HG03159 (cell line): ENCODE results near the gene ANKRD1.

Source experiments
- ATAC-seq: cut with Tn5 transposase; IDR thresholded peaks from one replicate; pipeline ENCODE4 v1.9.1; 2021; ENCODE audit warnings: mild to moderate bottlenecking, moderate library complexity; ENCODE audit not compliant: unreplicated experiment

The ANKRD1 gene

GRCh38 chr10:90936276-90936659 lies 15.4 kb upstream of the ANKRD1 start:
- no peak for ATAC-seq

- ATAC-seq, result no peak
Observed at GRCh38 chr10:90935581-90936275, 14.8 kb upstream of the ANKRD1 start.

DNA sequence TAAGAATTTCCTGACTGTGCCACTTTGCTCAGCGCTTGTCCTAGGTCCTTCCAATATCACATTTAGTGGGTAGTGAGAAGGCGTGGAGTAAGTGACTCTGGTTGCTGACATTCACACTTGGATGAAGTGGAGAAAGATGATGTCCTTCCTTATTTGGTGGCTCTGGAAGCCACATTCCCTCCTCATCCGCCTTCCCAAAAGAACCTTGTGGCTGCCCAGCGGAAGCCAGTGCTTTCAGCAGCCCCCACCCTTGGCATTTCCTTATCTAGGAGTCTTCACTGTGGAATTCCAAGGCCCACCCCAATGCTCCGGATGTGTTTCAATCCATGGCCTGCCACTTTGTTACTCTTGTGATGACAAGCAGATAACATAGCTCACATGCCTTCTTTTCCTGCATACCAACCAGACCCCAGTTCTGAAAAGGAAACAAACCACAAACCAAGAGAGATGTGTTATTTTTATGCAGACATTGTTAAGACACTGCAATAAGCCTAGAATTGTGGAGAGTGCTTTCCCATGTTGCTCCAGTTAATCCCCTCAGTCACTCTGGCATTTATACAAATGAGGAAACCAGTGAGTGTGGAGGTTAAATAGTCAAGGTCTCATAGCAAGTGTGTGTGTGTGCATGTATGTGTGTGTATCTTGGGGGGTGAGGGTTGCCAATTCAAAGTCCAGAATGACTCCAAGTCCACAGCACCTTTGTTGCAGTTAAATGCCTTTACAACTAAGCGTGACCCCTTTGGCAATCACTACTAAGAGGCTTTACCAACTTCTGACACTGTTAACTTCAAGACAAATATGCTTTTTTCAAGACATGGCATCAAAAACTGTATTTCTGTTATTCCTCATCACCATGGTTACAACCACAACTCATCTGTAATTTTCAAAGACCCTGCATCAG lies 10.3 kb upstream of the ANKRD1 start:
- no peak for ATAC-seq

DNA sequence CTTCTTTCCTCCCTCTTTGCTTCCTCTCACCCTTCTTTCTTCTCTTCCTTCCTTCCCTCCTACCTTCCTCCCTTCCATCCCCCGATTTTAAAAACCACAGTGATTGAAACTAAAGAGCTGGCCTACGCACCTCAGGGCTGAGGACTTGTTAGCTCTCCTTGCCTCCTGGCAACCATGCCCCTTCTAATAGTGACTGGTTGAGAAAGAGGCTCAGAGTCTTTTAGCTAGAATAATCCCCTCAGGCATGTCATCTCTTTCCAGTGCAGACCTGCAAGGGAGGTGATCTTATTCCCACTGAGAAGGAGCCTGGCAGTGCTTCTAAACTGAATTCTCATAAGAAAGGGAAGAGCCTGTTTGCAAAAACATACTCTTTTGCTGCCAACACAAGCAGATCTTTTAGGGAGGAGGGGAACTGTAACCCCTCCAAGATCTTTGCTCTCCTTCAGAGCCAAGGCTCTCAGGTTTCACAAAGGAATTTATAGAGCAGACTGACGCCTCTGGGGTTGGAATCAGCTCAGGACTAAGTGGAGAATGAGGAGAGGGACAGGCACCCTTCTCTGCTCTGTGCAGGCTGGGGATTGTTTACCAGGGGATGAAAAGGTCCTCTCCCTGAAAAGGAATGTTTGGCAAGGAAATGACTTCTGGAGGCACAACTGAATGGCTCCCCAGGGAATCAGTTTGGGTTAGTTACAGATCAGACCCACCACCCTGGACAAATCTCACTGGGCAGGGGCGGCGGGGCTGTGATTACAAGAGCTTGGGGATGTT lies 9.4 kb upstream of the ANKRD1 start:
- ATAC-seq, result no peak

- no peak for ATAC-seq
Observed at GRCh38 chr10:90929179-90929578, 8.3 kb upstream of the ANKRD1 start.

GRCh38 chr10:90927293-90927692 lies 6.4 kb upstream of the ANKRD1 start:
- ATAC-seq, result no peak

DNA sequence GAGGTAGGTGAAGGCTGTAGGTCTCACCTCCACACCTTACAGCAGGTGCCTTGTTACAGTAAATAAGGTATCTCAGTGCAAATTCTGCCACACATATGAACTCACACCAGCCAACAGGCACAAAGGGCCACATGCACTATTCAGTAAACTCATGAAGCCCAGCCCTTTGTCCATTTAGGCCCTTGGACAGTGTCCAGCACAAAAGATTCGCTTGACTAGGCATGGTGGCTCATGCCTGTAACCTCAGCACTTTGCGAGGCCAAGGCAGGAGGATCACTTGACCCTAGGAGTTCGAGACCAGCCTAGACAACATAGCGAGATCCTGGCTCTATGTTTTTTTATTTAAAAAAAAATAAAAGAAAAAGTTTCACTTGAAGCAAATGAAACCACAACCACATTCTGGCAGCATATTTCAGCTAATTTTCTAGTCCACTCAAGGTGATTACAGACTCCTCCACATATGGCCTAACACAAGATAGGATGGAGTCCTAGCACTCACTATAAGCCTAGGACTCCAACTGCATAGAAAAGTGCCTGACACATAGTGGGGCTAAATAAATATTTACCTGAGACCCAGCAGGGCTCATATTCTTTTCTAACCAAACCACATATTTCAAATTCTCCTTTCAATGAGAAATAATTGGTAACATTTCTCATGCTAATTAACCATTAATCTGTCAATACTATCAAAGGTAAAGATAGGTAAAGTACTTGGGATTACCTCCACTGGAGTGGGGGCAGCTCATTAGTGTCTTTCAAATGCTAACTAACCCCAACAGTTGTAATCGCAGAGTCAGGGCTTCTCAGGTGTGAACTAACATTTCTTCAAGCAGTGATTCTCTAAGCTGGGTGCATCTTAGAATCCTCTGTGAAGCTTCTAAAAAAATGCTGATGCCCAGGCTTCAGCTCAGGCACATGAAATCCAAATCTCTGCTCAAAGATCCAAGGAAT lies 4.5 kb upstream of the ANKRD1 start:
- no peak for ATAC-seq

- ATAC-seq, result no peak
Observed at GRCh38 chr10:90924552-90924951, 3.7 kb upstream of the ANKRD1 start.

GRCh38 chr10:90923111-90923731 lies 2.3 kb upstream of the ANKRD1 start:
- ATAC-seq, result no peak

- ATAC-seq, result no peak
Observed at GRCh38 chr10:90921906-90922305, 1.0 kb upstream of the ANKRD1 start.

GRCh38 chr10:90919683-90920574 lies 958 bp downstream of the ANKRD1 start:
- no peak for ATAC-seq

DNA sequence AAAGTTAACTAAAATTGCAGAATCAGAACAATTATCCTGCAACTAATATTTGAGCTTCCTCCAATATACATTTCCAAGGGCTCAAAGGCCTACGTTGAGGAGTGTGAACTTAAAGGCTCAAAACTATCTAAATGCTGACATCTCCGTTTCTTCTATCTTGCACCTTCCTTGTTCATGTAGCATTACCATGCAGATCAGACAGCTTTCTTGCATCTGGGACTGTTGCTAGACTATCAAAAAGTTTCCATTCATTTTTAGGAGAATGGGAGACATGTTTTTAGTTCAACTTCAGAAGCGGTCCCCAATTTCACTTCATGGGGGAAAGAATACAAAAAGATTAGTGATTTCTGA lies 2.9 kb downstream of the ANKRD1 start:
- ATAC-seq, result no peak

DNA sequence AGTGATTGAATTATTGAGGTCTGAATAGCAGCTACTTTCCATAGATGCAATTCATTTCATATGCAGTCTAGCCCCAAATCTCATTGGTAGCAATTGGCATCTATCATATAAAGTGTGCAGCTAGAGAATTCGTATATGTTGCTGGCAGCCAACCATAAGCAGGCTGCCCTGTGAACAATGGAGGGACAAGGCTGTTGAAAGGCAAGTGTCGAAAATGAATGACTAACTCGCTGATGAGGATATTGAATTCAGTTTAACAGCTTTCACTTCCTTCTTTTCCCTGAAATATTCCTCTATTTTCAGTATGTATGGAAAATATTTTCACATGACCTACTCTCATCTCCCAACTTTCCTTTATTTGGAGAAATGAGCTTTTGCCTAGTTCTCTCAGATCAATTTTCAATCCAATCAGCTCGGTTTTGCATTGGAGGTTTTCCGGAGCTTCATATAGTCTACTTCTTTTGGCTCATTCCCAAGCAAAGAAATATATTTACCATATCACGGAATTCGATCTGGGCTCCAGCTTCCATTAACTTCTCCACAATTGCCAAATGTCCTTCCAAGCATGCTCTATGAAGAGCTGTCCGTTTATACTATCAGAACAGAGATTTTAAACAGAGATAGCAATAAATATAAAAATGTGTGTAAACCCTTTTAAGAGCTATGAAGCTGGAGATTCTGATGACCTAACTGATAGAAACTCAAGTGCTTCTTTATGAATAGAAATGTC lies 3.5 kb downstream of the ANKRD1 start:
- ATAC-seq, result no peak

- no peak for ATAC-seq
Observed at GRCh38 chr10:90916392-90917237, 4.3 kb downstream of the ANKRD1 start.

DNA sequence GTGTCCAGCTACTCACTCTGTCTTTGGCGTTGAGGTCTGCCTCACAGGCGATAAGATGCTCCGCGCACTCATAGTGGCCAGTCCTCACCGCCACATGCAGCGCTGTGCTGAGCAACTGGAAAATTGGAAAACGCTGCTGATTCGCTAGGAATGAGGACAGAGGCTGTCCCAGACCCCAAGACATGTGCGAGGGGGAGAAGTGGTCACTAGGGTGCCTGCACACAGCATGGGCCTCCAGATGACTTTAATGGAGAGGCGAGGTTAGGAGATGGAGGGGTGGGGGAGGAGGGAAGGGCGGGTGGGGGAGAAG lies 5.2 kb downstream of the ANKRD1 start:
- no peak for ATAC-seq

DNA sequence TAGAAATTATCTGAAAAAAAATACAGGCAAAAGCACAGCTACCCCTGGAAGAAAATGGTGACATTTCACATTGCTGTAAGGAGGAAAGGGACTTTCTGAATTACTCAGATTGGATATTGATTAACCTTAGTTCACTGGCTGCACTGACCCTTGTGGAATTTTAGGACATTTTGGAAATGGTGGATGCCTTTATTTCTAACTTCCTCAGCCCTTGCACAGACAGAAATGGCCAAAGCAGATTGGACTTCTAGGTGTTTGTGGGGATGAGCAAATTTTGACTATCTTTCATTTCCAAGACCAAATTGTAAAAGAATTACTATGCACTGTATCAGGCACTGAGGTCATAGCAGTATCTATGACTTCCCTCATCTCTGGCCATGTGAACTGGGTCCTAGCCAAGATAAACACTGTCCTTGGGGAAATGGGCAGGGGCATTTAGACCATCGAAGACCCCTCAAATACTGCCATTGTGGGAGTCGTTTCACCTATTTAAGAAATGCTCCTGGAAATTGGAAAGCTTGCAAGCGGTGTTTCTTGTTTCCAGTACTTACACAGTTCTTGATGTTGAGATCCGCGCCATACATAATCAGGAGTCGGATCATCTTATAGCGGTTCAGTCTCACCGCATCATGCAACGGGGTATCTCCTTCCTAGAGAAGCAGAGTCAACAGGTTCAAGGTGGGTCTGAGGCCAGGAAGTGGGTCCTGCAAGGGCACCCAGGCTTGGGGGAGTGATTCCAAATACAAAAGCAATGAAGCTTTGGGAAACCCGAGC lies 5.7 kb downstream of the ANKRD1 start:
- no peak for ATAC-seq
